Measurements from ENCODE around the gene DACH2.

Gene DACH2

DNA sequence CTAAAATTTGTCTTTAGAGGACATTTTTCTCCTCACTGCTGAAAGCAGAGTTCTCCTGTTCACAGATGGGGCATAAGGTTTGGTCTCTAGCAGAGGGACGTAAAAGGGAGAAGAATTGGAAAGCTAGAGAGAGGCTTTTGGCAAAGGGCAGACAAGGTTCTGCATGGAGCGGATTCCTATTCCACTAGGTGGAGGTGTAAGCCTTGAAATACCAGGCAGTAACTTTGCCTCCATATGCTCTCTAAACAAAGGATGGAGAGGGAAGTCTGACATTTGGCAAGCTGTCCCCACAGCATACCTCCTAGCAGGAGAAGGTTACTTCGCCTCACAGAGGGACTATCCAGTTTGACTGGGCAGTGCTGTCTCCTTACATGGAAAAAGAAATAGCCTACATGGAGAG is 174.7 kb downstream of the DACH2 start:
- no peak for DNase-seq (ENCODE audit: low read depth)

DNA sequence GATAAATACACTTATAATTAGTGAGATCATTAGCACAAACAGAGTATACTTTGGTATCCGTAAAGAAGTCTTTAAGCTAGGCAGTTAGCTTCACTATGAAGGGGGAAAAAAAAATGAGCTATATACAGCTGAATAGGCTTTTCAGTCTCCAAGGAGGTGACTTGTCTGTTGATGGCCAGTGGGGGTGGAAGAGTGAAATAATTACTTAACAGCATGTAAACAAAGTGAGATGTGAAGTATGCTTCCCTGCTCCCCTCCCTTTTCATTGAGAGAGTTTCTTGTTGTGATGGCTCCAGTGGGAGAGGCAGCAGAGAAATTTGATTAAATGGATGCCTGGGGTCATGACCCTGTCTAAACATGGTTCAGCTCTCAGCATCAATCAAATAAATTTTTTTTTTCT is 180.9 kb downstream of the DACH2 start:
- no peak for DNase-seq (ENCODE audit: low read depth)

DNA sequence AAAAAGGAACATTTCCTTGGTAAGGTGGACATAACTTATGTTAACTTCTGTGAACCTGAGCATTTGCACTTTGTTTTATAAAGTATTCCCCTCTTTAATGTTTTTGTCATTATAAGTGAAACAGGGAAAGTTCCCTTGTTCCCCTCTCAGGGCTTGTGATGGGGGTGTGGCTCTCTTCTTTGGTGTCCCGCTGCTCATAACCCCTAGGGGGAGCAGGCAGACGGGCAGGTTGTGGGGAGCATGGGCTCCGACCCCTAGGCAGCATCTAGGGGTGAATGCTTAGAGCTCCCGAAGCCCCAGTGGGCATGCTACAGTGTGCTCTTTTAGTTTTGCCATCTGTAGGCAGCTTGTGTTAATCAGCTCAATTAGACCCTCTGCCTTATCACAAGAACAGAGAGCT is 200.4 kb downstream of the DACH2 start:
- DNase-seq (ENCODE audit: low read depth): no peak

DNA sequence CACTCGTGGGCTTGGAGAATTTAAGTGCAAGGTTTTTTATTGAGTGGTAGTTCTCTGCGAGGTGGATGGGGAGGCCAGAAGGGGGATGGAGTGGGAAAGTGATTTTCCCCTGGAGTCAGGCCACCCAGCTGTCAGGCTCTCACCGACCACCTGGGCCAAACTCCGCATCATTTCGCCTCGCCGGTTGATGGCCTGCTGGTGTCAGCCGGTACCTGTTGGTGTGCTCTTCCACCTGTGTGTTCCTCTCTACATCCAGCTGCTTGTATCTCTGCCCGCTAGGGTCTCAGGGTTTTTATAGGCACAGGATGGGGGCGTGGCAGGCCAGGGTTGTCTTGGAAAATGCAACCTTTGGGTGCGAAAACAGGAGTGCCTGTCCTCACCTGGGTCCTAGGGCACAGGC is 200.9 kb downstream of the DACH2 start:
- no peak for DNase-seq (ENCODE audit: low read depth)

DNA sequence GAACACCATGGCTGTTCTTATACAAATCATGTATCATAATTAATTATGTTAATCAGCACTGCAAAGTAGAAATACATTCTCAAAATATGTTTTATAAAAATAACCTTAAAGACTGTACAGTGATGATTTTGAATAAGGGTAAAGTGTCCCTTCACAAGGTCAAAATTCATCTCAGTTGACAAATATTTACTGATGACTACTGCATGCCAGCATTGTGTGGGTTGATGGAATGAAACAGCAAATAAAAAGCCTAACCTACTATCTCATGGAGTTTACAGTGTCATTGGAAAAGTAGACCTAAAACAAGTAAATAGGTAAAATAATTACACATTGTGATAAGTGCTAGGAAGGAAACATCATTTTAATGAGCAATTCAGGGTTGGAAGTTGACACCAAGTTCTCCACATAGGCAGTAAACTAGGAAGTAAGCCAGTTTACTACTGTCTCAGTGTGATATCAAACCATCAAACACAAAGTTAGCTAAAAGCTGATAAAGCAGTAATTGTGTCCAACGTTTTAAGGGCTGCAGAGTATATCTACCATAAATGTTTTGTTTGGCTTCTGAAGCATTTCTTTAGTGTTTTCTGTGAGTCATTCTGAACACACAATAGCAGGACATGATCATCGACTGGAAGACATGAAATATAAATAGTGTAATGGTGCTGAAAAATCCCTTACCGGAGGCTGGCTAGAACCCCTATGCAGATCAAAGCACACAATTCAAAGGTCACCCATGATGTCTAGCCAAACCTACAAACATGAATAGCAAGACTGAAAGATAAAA is 221.8 kb downstream of the DACH2 start:
- no peak for DNase-seq (ENCODE audit: low read depth)

DNA sequence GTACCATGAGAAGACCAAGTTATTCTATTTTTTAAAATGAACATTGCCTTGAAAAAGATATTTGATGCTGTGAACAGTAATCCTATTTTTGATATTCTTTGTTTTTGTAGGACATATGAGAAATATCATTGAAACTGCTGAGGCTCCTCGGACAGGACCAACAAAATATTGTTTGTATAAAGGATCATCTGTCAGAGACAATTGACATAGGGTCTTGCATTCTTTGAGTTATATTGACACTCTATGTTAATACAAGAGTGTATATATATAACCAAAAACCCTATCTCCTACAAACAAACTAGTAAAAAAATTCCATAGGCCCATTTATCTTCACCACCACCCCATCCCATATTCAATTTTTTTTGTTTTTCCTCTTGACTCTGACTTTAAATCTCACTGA is 222.7 kb downstream of the DACH2 start:
- DNase-seq (ENCODE audit: low read depth): no peak

DNA sequence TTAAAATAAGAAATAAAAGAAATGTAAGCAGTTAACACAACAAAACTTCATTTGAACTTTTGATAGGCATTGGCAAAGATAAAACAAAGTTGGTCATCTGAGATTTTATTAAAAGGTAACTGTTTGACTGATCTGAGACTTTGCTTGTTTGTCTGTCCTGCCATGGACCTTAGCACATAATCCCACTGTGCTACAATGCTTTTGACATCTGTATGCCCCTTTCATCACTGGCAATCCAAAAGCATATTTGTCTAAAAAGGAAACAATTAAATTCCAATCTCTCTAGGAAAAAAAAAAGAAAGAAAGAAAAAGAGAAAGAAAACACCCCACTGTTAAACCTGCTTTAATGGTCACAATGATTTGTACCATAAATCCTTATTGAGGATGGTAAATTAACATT is 231.0 kb downstream of the DACH2 start:
- DNase-seq (ENCODE audit: low read depth): no peak

DNA sequence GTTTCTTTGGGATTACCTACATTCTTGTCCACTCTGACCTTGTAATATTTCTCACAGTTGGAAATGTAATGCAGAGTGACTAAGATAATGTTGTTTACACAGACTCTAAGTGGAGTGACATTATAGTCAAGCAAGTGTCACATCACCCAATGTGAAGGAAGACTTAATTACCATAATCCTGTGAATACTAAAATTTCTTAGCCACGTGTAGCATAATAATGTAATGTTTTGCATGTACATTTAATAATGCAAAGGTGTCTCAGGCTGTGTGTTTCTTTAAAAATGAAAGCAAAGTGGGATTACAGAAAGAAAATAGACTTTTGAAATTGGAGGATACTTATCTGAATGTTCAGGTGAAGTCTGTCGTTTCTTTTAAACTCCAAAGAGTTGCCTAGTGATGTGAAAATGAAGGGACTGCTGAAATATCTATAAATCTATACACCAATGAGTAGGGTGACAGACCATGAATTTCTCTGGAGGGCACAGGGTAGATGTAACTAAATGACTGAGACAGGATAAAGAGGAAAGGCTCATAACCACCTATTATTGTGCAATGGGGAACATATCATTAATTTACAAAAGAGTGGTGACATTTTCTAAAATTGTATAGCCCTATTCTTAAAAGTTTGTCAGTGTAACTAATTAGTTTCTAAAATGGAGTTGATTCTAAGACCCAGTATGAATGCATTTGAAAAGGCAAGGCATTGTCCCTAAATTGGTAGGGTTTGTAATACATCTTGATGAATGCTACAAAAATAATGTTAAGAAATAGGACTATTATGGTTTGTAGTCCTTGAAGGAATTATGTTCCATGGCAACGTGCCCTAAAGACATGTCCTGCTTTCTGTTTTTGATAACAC is 235.7 kb downstream of the DACH2 start:
- DNase-seq (ENCODE audit: low read depth): no peak

DNA sequence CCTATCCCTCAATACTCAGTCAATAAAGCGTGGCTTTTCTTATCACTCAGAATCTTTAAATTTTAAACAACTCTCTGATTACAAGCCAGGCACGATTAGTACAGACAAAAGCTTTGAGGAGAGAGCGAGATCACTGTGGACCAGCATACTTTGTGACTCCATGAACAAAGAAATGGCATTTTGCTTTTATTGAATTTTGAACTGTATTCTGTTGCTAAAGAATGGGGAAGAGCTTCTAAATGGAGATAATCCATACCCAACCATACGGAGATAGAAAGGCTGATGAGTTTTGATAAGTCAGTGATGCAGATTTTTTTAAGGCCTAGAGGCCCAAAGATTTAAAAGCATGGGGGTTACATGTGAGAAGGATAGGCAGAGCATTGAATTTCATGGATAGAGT is 259.1 kb downstream of the DACH2 start:
- no peak for DNase-seq (ENCODE audit: low read depth)

DNA sequence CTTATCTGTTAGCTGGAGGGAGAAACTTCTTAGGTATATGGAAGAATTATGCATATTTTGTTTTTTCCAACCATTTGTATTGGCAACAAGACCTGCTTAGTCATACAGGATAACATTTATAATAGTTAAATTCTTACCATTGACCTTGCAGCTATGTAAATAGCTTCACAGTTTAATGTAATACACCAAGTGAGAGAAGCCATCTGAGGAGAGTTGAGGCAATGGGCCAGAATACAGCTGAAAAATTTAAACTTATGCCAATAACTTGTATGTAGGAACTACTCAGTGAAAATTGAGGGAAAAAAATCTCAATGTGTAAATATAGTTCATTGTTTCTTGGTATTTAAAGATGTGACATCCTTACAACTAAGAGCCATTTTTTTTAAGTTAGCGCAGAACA is 273.5 kb downstream of the DACH2 start:
- DNase-seq (ENCODE audit: low read depth): no peak

DNA sequence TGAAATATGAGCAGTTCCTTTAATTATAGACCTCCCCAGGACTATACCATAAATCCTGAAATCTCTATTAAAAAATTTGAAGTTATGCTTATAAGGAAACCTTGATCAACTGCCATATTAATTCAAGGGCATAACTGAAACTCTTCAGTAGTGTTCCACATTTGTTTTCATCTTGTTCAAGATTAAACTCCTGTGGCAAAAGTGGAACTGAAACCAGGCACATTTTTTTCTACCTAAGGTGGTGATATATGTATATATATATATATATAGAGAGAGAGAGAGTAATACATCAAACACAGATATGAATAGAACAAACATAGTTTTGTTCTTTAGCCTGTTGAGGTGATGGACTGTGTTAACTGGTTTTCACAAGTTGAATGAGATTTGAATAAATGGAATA is 287.9 kb downstream of the DACH2 start:
- no peak for DNase-seq (ENCODE audit: low read depth)

DNA sequence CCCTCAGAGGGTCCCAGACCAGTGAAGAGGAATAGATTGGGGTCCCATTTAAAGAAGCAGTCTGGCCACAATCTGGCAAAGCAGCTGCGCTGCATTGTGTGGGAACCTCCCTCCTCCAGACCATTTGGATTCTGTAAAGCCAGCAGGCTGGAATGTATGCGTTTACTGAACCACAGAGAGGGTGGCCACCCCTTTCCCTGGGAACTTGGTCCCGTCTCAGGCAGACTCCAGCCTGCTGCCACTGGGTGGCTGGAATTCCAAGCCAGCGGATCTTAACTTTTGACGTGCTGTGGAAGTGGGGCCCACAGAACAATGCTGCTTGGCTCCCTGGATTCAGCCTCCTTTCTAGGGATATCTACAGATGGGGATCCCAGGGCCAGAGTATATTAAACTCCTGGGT is 307.2 kb downstream of the DACH2 start:
- no peak for DNase-seq (ENCODE audit: low read depth)

DNA sequence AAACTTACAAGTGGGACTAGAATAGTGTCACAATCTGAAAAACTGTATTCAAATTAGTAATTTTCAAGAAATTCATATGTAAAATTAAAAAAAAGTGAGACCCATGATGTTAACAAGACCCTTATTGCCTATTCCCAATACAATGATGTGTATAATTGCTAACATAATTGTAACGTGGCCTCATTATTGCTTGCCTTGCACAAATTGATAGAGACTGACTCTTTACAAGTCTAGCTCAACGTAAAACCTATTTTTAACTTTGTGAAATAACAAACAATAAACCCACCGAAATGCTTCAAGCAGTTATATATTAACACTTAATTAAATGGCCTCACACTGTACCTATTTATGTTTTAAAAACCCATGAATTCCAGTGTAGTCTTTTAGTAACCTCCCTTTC is 312.5 kb downstream of the DACH2 start:
- no peak for DNase-seq (ENCODE audit: low read depth)

DNA sequence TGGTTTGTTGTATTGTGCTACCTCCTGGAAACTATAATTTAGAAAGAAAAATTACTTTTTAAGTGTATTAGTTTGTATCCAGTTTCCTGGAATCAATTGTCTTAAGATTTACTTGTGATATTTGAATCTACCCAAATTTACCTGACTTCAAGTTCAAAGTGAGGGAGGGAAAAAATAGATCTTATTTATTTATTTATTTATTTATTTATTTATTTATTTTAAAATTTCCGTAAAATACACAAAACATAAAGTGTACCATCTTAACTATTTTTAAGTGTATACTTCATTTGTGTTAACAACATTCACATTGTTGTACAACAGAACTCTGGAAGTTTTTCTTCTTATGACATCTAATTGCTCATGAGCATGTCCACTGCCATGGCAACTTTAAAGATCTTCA is 356.0 kb downstream of the DACH2 start:
- DNase-seq (ENCODE audit: low read depth): no peak

DNA sequence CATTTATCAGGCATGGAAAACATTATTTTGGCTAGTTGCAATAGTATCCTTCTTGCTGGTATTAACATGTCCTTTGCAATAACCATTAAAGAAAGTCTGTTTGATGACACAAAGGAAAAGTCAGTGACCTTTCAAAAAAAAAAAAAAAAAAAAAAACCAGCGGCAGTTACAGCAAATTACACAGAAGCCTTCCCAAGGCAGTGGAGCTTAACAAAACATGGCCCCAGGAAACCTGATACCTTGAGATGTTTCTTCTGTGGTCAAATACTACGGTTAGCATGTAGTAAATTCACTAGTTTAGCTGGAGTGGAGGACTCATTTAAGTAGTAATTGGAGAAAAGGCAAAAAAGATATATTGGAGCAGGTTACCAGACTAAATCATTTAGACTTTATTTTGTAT is 359.1 kb downstream of the DACH2 start:
- DNase-seq (ENCODE audit: low read depth): no peak

DNA sequence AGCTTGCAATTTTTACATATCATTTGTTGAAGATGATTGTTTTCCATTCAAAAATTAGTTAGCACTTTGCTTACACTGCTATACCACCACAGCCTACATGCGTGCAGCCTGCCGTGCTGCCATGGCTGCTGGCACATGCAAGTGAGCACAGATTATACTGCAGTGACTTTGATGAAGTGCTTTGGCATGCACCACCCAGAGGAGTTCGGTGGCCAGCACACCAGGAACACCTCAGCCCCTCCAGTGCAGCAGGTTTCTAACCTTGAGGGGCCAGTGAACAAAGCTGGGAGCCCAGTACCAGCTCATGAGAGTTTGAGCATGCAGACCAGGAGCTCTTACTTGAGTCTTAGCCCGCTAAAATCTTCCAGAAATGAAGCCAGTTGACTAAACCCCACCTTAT is 431.5 kb downstream of the DACH2 start:
- DNase-seq (ENCODE audit: low read depth): no peak

DNA sequence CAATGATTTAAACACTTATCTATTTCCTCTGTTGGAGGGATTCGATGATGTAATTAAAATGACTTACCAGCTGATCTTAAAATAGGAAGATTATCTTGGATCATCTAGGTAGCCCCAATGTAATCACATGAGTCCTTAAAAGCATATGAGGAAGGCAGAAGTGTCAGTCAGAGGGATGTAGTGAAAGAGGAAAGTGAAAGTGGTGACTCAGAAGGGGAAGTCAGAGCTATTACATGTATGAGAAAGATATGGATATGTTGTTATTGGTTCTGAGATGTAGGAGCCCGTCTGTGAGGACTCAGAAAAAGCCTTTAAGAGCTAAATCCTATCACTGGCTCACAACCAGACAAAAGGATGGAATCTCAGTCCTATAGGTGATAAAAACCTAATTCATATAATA is 456.4 kb downstream of the DACH2 start:
- DNase-seq (ENCODE audit: low read depth): no peak

DNA sequence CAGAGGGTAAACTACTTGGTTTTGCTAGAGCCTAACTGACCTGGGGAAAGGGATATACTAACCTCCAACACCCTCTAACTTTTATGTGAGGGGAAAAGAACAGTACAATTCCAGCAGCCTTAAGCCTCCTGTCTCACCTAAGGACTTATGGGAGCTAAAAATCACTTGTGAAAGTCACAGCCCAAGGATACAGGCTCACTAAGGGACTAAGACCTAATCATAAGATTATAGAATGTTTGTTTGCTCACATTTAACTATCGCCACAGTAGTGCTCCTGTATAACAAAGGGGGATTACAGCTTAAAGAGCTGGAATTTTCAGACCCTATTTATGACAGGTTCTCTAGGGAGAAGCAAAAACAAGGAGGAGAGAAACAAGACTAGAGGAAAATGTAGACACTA is 548.7 kb downstream of the DACH2 start:
- DNase-seq (ENCODE audit: low read depth): no peak

DNA sequence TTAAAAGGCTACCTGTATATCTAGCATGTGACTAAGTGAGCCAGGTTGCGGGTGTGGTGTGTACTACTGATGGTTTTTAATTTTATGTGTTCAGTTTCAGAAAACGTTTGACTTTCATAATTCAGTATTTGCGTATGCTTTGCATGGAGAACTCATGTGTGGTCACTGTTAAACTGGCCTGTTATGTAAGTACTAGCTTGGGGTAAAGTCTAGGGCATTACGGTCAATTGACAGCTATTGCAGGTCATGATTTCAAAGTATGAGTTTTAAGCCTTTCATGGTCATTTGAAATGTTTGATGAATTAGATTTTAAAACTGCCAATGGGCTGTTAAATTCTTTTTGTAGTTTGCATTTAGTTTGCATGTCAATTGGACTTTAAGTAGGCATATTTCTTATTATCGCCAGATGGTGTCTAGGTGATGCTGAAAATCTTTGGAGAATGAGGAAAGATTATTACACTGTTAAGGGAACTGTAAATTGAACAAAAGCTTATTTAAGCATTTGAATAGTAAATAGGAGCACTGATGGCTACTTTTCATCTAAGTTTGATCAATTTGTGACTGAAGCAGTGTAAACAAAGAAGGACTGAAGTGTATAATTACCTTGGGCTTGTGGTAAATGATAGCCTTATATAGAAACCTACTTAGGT is 563.4 kb downstream of the DACH2 start:
- no peak for DNase-seq (ENCODE audit: low read depth)

DNA sequence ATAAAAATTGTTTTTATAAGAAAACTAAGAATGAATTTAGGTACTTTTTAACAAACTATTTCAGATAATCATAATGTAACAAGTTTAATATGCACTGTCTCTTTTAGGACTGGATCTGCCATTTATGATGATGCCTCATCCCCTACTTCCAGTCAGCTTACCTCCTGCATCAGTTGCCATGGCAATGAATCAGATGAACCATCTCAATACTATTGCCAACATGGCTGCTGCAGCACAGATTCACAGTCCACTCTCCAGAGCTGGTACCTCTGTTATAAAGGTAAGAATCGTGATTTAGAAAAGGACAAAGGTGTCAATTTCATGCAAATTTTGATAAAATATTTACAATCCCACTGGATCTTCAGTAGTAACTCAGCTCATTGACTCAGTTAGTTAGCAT is 566.2 kb downstream of the DACH2 start:
- no peak for DNase-seq (ENCODE audit: low read depth)

DNA sequence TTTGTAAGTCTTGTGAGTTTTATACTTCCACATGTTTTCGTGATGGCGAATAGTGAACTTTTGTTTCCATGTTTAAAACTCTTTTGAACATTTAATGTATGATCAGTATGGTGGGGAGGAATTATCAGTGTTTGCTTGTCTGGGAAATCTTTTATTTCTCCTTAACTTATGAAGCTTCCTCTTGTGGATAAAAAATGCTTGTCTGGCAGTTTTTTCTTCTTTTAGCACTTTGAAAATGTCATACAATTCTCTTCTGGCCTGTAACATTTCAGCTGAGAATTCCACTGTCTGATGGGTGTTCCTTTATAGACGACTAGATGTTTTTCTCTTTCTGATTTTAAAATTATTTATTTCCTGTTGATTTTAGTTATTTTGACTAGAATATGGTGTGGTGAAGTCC is 576.0 kb downstream of the DACH2 start:
- no peak for DNase-seq (ENCODE audit: low read depth)

DNA sequence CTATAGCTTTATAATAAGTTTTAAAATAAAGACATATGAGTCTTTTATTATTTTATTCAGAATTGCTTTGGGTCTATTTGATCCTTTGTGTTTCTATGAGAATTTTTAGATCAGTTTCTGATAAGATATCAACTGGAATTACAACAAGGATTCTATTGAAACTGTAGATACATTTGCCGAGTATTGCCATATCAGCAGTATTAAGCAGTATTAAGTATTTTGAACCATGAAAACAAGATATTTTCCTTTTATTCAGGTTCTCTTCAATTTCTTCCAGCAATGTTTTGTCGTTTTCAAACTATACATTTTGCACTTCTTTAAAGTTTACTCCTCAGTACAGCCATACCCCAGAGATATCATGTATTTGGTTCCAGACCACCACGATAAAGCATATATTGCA is 598.8 kb downstream of the DACH2 start:
- no peak for DNase-seq (ENCODE audit: low read depth)

DNA sequence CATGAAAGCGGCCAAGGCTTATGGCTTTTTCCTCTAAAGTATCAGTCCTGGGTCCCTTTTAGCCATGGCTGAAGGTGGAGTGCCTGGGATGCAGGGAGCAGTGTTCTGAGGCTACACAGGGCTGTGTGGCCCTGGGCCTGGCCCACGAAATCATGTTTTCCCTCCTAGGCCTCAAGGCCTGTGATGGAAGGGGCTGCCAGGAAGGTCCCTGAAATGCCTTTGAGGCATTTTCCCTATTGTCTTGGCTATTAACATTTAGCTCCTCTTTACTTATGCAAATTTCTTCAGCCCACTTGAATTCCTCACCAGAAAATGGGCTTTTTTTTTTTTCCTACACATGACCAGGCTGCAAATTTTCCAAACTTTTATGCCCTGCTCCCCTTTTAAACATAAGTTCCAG is 657.0 kb downstream of the DACH2 start:
- DNase-seq (ENCODE audit: low read depth): no peak

All from HS-5 (cell line).